ENCODE measurements around the gene RCN2.

Gene RCN2

DNA sequence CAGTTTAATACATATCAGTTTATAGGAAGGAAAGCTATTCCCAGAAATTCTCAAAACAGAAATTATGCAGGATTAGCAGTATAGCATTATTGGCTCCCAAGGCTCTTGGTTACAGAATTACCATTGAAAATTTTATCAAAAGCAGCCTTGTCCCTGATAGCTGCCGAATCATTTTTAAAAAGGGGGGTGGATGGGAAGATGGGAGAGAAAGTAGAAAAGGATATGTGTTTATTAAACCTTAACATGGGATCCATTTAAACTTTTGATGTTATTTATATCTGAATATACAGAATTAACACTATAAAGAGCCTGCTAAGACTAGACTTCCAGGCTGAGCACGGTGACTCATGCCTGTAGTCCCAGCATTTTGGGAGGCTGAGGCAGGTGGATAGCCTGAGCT, 10.8 kb downstream of the RCN2 start (continued):
- TF ChIP-seq, protein P1, sequence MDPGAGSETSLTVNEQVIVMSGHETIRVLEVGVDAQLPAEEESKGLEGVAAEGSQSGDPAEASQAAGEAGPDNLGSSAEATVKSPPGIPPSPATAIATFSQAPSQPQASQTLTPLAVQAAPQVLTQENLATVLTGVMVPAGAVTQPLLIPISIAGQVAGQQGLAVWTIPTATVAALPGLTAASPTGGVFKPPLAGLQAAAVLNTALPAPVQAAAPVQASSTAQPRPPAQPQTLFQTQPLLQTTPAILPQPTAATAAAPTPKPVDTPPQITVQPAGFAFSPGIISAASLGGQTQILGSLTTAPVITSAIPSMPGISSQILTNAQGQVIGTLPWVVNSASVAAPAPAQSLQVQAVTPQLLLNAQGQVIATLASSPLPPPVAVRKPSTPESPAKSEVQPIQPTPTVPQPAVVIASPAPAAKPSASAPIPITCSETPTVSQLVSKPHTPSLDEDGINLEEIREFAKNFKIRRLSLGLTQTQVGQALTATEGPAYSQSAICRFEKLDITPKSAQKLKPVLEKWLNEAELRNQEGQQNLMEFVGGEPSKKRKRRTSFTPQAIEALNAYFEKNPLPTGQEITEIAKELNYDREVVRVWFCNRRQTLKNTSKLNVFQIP (CRISPR knock-in tag; IDR thresholded peaks at IDR 0.05; ENCODE audit: borderline replicate concordance, low read depth) = no peak
- TF ChIP-seq RARB (CRISPR knock-in tag; IDR thresholded peaks at IDR 0.05) = no peak
- TF ChIP-seq ZFP30 (CRISPR knock-in tag; IDR thresholded peaks at IDR 0.05) = no peak
- no peak for TF ChIP-seq OSR1 (CRISPR knock-in tag; IDR thresholded peaks at IDR 0.05)
- TF ChIP-seq CSDC2 (CRISPR knock-in tag; IDR thresholded peaks at IDR 0.05) = no peak
- TF ChIP-seq ZNF70 (CRISPR knock-in tag; IDR thresholded peaks at IDR 0.05) = no peak
- TF ChIP-seq ZFP3 (CRISPR knock-in tag; IDR thresholded peaks at IDR 0.05) = no peak
- no peak for TF ChIP-seq ESRRG (CRISPR knock-in tag; IDR thresholded peaks at IDR 0.05)

DNA sequence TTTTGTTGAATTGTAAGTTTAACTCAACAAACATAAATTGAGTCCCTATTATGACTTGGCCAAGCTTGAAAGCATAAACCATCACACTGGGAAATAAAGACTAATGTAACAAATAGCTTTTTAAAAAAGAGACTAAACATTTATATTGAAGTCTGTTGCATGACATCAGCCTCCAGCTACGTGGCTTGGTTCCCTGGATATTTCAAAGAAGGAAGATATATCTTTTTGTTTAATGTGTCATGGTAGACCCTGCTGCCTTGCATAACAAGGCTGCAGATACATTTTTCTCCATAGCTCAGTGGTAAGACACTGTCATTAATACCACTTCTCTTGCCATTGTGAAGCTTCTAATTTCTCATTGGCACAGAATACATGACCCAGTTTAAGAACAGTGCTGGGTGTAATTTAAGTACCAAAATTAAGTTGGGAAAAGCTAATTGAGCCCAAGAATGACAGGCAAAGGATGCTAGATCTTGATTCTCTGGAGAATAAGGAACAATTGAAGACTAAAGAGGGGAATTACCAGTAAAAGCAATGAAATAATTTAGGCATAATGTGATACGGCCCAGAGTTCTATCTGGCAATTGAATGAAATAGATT, 14.0 kb downstream of the RCN2 start:
- ATAC-seq = no peak
- TF ChIP-seq RARB (CRISPR knock-in tag; IDR thresholded peaks at IDR 0.05) (no peak), ZC3H10 (CRISPR knock-in tag; IDR thresholded peaks at IDR 0.05) (no peak), ZNF8 (CRISPR knock-in tag; IDR thresholded peaks at IDR 0.05) (no peak), PPARA (CRISPR knock-in tag; IDR thresholded peaks at IDR 0.05; ENCODE audit: borderline replicate concordance) (no peak)

DNA sequence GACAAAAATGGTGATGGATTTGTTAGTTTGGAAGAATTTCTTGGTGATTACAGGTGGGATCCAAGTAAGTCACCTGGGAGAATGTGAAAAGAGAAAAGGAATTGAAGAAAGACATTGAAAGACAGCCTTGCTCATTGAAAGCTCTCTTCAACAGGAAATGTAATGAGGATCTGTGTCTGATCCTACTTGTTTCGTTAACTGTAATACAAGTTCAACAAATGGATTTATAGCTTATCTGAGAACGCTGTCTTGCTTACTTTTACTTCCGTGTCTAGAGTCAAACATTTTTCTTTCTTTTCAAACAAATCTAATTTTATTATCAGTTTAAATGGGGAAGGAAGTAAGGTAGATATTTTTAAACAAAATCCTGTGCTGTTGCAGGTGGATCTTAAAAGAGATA, 15.9 kb downstream of the RCN2 start:
- no peak for TF ChIP-seq RARB (CRISPR knock-in tag; IDR thresholded peaks at IDR 0.05)
- no peak for TF ChIP-seq ZC3H10 (CRISPR knock-in tag; IDR thresholded peaks at IDR 0.05)
- TF ChIP-seq, protein P2, sequence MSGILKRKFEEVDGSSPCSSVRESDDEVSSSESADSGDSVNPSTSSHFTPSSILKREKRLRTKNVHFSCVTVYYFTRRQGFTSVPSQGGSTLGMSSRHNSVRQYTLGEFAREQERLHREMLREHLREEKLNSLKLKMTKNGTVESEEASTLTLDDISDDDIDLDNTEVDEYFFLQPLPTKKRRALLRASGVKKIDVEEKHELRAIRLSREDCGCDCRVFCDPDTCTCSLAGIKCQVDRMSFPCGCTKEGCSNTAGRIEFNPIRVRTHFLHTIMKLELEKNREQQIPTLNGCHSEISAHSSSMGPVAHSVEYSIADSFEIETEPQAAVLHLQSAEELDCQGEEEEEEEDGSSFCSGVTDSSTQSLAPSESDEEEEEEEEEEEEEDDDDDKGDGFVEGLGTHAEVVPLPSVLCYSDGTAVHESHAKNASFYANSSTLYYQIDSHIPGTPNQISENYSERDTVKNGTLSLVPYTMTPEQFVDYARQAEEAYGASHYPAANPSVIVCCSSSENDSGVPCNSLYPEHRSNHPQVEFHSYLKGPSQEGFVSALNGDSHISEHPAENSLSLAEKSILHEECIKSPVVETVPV (CRISPR knock-in tag; IDR thresholded peaks at IDR 0.05) = no peak
- no peak for TF ChIP-seq ESRRG (CRISPR knock-in tag; IDR thresholded peaks at IDR 0.05)
- TF ChIP-seq, protein P3, sequence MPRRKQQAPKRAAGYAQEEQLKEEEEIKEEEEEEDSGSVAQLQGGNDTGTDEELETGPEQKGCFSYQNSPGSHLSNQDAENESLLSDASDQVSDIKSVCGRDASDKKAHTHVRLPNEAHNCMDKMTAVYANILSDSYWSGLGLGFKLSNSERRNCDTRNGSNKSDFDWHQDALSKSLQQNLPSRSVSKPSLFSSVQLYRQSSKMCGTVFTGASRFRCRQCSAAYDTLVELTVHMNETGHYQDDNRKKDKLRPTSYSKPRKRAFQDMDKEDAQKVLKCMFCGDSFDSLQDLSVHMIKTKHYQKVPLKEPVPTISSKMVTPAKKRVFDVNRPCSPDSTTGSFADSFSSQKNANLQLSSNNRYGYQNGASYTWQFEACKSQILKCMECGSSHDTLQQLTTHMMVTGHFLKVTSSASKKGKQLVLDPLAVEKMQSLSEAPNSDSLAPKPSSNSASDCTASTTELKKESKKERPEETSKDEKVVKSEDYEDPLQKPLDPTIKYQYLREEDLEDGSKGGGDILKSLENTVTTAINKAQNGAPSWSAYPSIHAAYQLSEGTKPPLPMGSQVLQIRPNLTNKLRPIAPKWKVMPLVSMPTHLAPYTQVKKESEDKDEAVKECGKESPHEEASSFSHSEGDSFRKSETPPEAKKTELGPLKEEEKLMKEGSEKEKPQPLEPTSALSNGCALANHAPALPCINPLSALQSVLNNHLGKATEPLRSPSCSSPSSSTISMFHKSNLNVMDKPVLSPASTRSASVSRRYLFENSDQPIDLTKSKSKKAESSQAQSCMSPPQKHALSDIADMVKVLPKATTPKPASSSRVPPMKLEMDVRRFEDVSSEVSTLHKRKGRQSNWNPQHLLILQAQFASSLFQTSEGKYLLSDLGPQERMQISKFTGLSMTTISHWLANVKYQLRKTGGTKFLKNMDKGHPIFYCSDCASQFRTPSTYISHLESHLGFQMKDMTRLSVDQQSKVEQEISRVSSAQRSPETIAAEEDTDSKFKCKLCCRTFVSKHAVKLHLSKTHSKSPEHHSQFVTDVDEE (CRISPR knock-in tag; IDR thresholded peaks at IDR 0.05) = no peak
- no peak for TF ChIP-seq TCF4 (CRISPR knock-in tag; IDR thresholded peaks at IDR 0.05; ENCODE audit: borderline replicate concordance)
- TF ChIP-seq ZFP30 (CRISPR knock-in tag; IDR thresholded peaks at IDR 0.05) = no peak
- ATAC-seq = no peak

DNA sequence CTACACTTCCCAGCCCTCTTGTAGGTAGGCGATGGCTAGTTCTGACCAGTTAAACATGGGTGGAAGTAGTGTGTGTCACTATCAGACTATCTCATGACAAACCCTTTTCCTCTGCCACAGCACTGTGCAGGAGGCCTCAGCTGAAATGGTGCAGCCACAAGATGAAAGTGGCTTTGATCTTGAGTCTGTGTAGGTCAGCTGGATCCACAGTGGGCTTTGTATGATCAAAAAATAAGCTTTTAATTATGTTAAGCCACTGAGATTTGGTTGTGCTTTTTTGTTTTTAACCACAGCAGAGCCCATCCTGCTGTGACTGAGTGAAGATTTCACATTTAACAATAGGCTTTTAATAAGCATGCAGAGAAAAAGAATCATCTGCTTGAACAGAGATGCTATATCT, 19.7 kb downstream of the RCN2 start:
- no peak for ATAC-seq
- TF ChIP-seq ZNF565 (CRISPR knock-in tag; conservative IDR thresholded peaks at IDR 0.05; ENCODE audit: low read depth) = no peak
- no peak for TF ChIP-seq BACH2 (CRISPR knock-in tag; IDR thresholded peaks at IDR 0.05; ENCODE audit: borderline replicate concordance)
- TF ChIP-seq TOX (CRISPR knock-in tag; IDR thresholded peaks at IDR 0.05; ENCODE audit: borderline replicate concordance) = no peak
- TF ChIP-seq, protein P3 (CRISPR knock-in tag; IDR thresholded peaks at IDR 0.05) = no peak
- TF ChIP-seq PPARA (CRISPR knock-in tag; IDR thresholded peaks at IDR 0.05; ENCODE audit: borderline replicate concordance) = no peak
- no peak for TF ChIP-seq ZNF8 (CRISPR knock-in tag; IDR thresholded peaks at IDR 0.05)
- TF ChIP-seq TCF4 (CRISPR knock-in tag; IDR thresholded peaks at IDR 0.05; ENCODE audit: borderline replicate concordance) = no peak
- TF ChIP-seq CSDC2 (CRISPR knock-in tag; IDR thresholded peaks at IDR 0.05) = no peak
- no peak for TF ChIP-seq ZC3H10 (CRISPR knock-in tag; IDR thresholded peaks at IDR 0.05)
- TF ChIP-seq, protein P4, sequence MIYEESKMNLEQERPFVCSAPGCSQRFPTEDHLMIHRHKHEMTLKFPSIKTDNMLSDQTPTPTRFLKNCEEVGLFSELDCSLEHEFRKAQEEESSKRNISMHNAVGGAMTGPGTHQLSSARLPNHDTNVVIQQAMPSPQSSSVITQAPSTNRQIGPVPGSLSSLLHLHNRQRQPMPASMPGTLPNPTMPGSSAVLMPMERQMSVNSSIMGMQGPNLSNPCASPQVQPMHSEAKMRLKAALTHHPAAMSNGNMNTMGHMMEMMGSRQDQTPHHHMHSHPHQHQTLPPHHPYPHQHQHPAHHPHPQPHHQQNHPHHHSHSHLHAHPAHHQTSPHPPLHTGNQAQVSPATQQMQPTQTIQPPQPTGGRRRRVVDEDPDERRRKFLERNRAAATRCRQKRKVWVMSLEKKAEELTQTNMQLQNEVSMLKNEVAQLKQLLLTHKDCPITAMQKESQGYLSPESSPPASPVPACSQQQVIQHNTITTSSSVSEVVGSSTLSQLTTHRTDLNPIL (CRISPR knock-in tag; IDR thresholded peaks at IDR 0.05; ENCODE audit: low read depth) = no peak
- TF ChIP-seq ZNF70 (CRISPR knock-in tag; IDR thresholded peaks at IDR 0.05) = no peak
- TF ChIP-seq, protein P5, sequence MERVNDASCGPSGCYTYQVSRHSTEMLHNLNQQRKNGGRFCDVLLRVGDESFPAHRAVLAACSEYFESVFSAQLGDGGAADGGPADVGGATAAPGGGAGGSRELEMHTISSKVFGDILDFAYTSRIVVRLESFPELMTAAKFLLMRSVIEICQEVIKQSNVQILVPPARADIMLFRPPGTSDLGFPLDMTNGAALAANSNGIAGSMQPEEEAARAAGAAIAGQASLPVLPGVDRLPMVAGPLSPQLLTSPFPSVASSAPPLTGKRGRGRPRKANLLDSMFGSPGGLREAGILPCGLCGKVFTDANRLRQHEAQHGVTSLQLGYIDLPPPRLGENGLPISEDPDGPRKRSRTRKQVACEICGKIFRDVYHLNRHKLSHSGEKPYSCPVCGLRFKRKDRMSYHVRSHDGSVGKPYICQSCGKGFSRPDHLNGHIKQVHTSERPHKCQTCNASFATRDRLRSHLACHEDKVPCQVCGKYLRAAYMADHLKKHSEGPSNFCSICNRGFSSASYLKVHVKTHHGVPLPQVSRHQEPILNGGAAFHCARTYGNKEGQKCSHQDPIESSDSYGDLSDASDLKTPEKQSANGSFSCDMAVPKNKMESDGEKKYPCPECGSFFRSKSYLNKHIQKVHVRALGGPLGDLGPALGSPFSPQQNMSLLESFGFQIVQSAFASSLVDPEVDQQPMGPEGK (CRISPR knock-in tag; IDR thresholded peaks at IDR 0.05; ENCODE audit: borderline replicate concordance) = no peak
- TF ChIP-seq, protein P2 (CRISPR knock-in tag; IDR thresholded peaks at IDR 0.05) = no peak

All from SK-N-SH treated with all-trans-retinoic acid at 6 μM for 48 hours (cell line).